Caco-2 (cell line): ENCODE data around the gene ANXA3. TPM values are rescaled to one million over a fixed set of nuclear protein-coding genes. Genes with fewer than 3 reads are reported as not detected.

ENCODE experiments used
- BruUV-seq: library from RNA; stranded (reverse); fragments of 400-500 nt; replicated peaks from 2 replicates; lab custom pipeline; 2021; lab: Mats Ljungman, UMichigan
- CTCF ChIA-PET: fragments of 300-600 bp; sonication (Branson Sonifier 250); formaldehyde crosslinking; loops from one replicate; lab custom pipeline; 2022; ENCODE audit warnings: antibody characterized with exemption; lab: Charles Lee
- POLR2A ChIA-PET: fragments of 300-600 bp; sonication (Branson Sonifier 250); formaldehyde crosslinking; loops from one replicate; lab custom pipeline; 2022; ENCODE audit warnings: antibody characterized with exemption; lab: Charles Lee
- DNase-seq, 2 experiments: peaks; one replicate each; pipeline versions ENCODE4 v3.0.0 to v3.0.0-alpha.2; 2020 to 2022
- H3K27me3 ChIP-seq: replicated peaks from 2 replicates; pipeline ENCODE4 v1.6.0; 2011; ENCODE audit warnings: low read length; ENCODE audit not compliant: control insufficient read depth, insufficient read depth
- H3K36me3 ChIP-seq: 2 replicates; pipeline ENCODE4 v1.5.1; 2011; ENCODE audit warnings: low read length; ENCODE audit not compliant: control insufficient read depth, insufficient read depth
- H3K4me1 ChIP-seq: fragments of 250-450 bp; sonication (Bioruptor Pico); 2 replicates; pipeline ENCODE4 v1.5.1; 2020; ENCODE audit warnings: mild to moderate bottlenecking
- H3K4me3 ChIP-seq: 2 replicates; pipeline ENCODE4 v1.5.1; 2011; ENCODE audit warnings: low read depth, mild to moderate bottlenecking, control low read depth, low read length
- H3K9me3 ChIP-seq: fragments of 250-450 bp; sonication (Bioruptor Pico); 2 replicates; pipeline ENCODE4 v1.5.1; 2020; ENCODE audit warnings: mild to moderate bottlenecking, moderate library complexity
- H3K27ac Mint-ChIP-seq: one replicate; pipeline ENCODE4 v1.8.0; 2022; ENCODE audit warnings: mixed read lengths; ENCODE audit not compliant: unreplicated experiment
- H3K27me3 Mint-ChIP-seq: one replicate; pipeline ENCODE4 v1.8.0; 2022; ENCODE audit warnings: mixed read lengths; ENCODE audit not compliant: insufficient read depth, unreplicated experiment
- H3K36me3 Mint-ChIP-seq: one replicate; pipeline ENCODE4 v1.8.0; 2022; ENCODE audit warnings: mild to moderate bottlenecking, mixed read lengths; ENCODE audit not compliant: insufficient read depth, unreplicated experiment
- H3K4me1 Mint-ChIP-seq: one replicate; pipeline ENCODE4 v1.8.0; 2022; ENCODE audit warnings: low read depth, mixed read lengths; ENCODE audit not compliant: unreplicated experiment
- H3K4me3 Mint-ChIP-seq: one replicate; pipeline ENCODE4 v1.8.0; 2022; ENCODE audit warnings: mild to moderate bottlenecking, moderate library complexity, mixed read lengths; ENCODE audit not compliant: unreplicated experiment
- H3K9me3 Mint-ChIP-seq: one replicate; pipeline ENCODE4 v1.8.0; 2022; ENCODE audit warnings: mixed read lengths; ENCODE audit not compliant: unreplicated experiment
- CTCF ChIP-seq, 2 experiments: fragments of 200-600 bp in 1 of 2; IDR thresholded peaks; 1 replicate in 1 of 2; 2 replicates in 1 of 2; pipeline versions ENCODE4 v1.5.1 to v1.8.0; 2011 to 2022; ENCODE audit warnings: antibody characterized with exemption in 1 of 2, control low read depth in 1 of 2, inconsistent platforms in 1 of 2, low read depth in 1 of 2, low read length in 1 of 2, mild to moderate bottlenecking in 1 of 2, moderate library complexity in 1 of 2; ENCODE audit not compliant: insufficient read depth in 1 of 2, severe bottlenecking in 1 of 2, unreplicated experiment in 1 of 2
- intact Hi-C: fragments of 100-400 bp; cut with micrococcal nuclease; formaldehyde crosslinking; loops from one replicate; pipeline ENCODE4 v1.10.0; 2022; ENCODE audit not compliant: unreplicated experiment
- total RNA-seq: library from RNA; stranded (reverse); gene quantifications from 2 replicates; pipeline ENCODE4 v1.2.3, GENCODE V29; 2022

ANXA3 gene
- total RNA-seq, 1 experiment from 2014 or later = 361 TPM

DNA sequence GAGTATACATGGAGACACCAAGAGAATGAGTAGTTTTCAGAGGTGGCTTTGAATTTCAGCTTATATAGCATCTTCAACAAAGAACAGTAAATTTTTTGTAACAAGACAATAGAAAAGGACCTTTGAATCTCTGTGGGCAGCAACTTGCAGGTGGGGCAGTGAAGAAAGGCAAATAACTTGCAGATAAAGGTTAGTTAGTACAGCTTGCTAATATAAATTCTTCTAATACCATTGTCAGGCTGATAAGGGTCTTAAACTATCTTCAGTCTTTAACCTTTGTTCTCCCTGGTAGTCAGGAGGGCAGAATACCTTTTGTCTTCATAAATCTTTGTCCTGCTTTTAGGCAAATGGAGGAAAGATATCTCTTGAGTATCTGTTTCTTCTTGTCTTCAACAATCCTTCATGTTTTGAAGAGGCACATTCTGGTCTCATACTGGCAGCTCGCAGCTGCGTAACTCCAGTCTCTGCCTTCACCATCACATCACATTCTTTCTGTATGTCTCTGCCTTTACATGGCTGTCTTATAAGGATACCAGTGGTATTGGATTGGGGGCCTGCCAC lies 16.0 kb downstream of the ANXA3 start:
- H3K27ac Mint-ChIP-seq = peak overlapping the region; percentile 85
- no peaks in the 10 kb centered on the region for H3K27me3 ChIP-seq
- no peak overlapping the region for H3K4me3 ChIP-seq
- peaks cover 92% of the 10 kb centered on the region for H3K36me3 Mint-ChIP-seq
- H3K36me3 ChIP-seq = 0 out of 2 replicates have a peak, but pooled peaks cover 2% of the 10 kb centered on the region
- BruUV-seq = no TSS peak
- no peaks in the 10 kb centered on the region for H3K9me3 Mint-ChIP-seq
- TF ChIP-seq CTCF (IDR thresholded peaks at IDR 0.05; ENCODE audit: insufficient read depth in 1 of 2, low read depth in 1 of 2, low read length in 1 of 2, severe bottlenecking in 1 of 2, unreplicated experiment in 1 of 2) = no peak
- DNase-seq = peak; percentile 76 to 80
- ChIA-PET POLR2A (interaction anchor here (0.6 to 4.5 kb wide), 4 partner anchors 15 to 297 kb away, joined by 3 to 48 read pairs (median 3); partner anchors contain the start of gene ANXA3), CTCF (interaction anchor here (0.7 kb wide), 1 partner anchor 208 kb away, joined by 3 read pairs; the partner anchor contains the start of gene BMP2K)
- no peaks in the 10 kb centered on the region for H3K27me3 Mint-ChIP-seq
- H3K4me1 ChIP-seq = peaks cover 81% of the 10 kb centered on the region
- H3K9me3 ChIP-seq = no peaks in the 10 kb centered on the region
- intact Hi-C loops = loop anchor here (1.0 to 5.0 kb wide), 4 partner anchors 15 to 1085 kb away; partner anchors contain the start of gene FRAS1
- H3K4me1 Mint-ChIP-seq = peaks cover 44% of the 10 kb centered on the region
- H3K4me3 Mint-ChIP-seq = peak overlapping the region; percentile 61

DNA sequence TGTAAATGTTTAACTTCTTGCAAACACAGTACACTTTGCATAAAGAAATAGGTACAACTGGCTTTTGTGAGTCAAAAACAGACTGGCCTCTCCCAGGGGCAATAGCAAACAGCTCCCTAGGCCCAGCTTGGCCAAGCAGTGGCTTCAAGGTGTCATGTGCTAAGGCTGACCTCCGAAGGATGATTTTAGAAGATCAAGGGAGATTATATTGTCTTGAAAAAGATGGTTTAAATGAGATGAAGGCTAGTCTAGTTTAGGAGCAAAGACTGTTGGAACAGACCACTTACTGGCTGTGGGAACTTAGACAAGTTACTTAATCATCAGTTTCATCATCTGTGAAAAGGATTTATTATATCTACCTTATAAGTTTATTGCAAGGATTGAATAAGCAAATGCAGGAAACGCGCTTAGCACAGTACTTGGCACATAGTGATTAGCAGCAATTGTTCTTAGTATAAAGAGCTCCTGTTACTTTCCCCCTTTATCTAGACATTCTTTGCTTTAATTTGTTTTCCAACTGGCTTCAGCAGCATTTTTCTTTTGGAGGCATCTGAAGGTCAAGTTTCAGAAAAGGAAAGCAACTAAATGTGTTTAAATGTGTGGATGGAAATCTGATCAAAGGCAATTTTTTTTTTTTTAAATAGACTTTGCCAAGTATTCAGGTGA lies 17.2 kb downstream of the ANXA3 start:
- Mint-ChIP-seq H3K27me3 (no peaks in the 10 kb centered on the region), H3K9me3 (no peaks in the 10 kb centered on the region), H3K36me3 (peaks cover 96% of the 10 kb centered on the region), H3K4me1 (peaks cover 40% of the 10 kb centered on the region), H3K27ac (peak overlapping the region; percentile 85), H3K4me3 (peak overlapping the region; percentile 46)
- no TSS peak for BruUV-seq
- ChIA-PET CTCF (no interaction called here), POLR2A (interaction anchor here (0.6 to 4.5 kb wide), 4 partner anchors 10 to 435 kb away, joined by 3 to 48 read pairs (median 6); partner anchors contain the start of gene ANXA3)
- Histone ChIP-seq H3K36me3 (0 out of 2 replicates have a peak, but pooled peaks cover 3% of the 10 kb centered on the region), H3K4me1 (peaks cover 69% of the 10 kb centered on the region), H3K9me3 (no peaks in the 10 kb centered on the region), H3K4me3 (no peak overlapping the region), H3K27me3 (no peaks in the 10 kb centered on the region)
- DNase-seq = peak in 1 of 2 experiments; percentile 48
- TF ChIP-seq CTCF (IDR thresholded peaks at IDR 0.05; ENCODE audit: insufficient read depth in 1 of 2, low read depth in 1 of 2, low read length in 1 of 2, severe bottlenecking in 1 of 2, unreplicated experiment in 1 of 2) = no peak
- intact Hi-C loops = loop anchor here (1.0 to 5.0 kb wide), 3 partner anchors 7 to 1084 kb away; partner anchors contain the start of gene FRAS1

- Histone ChIP-seq H3K9me3 (no peaks in the 10 kb centered on the region), H3K27me3 (no peaks in the 10 kb centered on the region), H3K36me3 (0 out of 2 replicates have a peak, but pooled peaks cover 3% of the 10 kb centered on the region), H3K4me3 (no peak overlapping the region), H3K4me1 (peaks cover 63% of the 10 kb centered on the region)
- Mint-ChIP-seq H3K27me3 (no peaks in the 10 kb centered on the region), H3K27ac (peak overlapping the region; percentile 85), H3K9me3 (no peaks in the 10 kb centered on the region), H3K4me3 (peak overlapping the region; percentile 46), H3K36me3 (peaks cover 98% of the 10 kb centered on the region), H3K4me1 (peaks cover 40% of the 10 kb centered on the region)
- CTCF ChIA-PET = no interaction called here
- intact Hi-C loops = loop anchor here (1.0 to 5.0 kb wide), 3 partner anchors 8 to 1083 kb away; partner anchors contain the start of gene FRAS1
- no TSS peak for BruUV-seq
- POLR2A ChIA-PET = interaction anchor here (0.6 to 4.5 kb wide), 4 partner anchors 11 to 435 kb away, joined by 3 to 48 read pairs (median 6); partner anchors contain the start of gene ANXA3
- TF ChIP-seq CTCF (IDR thresholded peaks at IDR 0.05; ENCODE audit: insufficient read depth in 1 of 2, low read depth in 1 of 2, low read length in 1 of 2, severe bottlenecking in 1 of 2, unreplicated experiment in 1 of 2) = no peak
- peak; percentile 65 to 70 for DNase-seq
Measured at GRCh38 chr4:78569306-78569821, 17.8 kb downstream of the ANXA3 start.
